DOHH2 (cell line): ENCODE measurements around the gene VIT.
"Not testable (repeated sequence)": the region's sequence is repeated elsewhere in the genome, so short reads cannot be mapped to it uniquely, and the experiment has no call there.

Source experiments
- H3F3A ChIP-seq: fragments of 200-600 bp; sonication (generic), shearing (Covaris generic); 2 replicates; pipeline ENCODE4 v1.6.0; 2016; ENCODE audit warnings: antibody characterized with exemption, mild to moderate bottlenecking; ENCODE audit not compliant: control insufficient read depth, insufficient read depth
- H3K27ac ChIP-seq: fragments of 200-600 bp; sonication (generic); 2 replicates; pipeline ENCODE4 v1.5.1; 2014; ENCODE audit warnings: low read depth, mild to moderate bottlenecking, low read length, moderate library complexity
- H3K27me3 ChIP-seq: fragments of 200-600 bp; sonication (generic); 2 replicates; pipeline ENCODE4 v1.6.1; 2014; ENCODE audit warnings: mild to moderate bottlenecking, low read length, mixed read lengths; ENCODE audit not compliant: control insufficient read depth
- H3K36me3 ChIP-seq: fragments of 200-600 bp; sonication (generic); 2 replicates; pipeline ENCODE4 v1.6.1; 2014; ENCODE audit warnings: mild to moderate bottlenecking, low read length, moderate library complexity, mixed read lengths; ENCODE audit not compliant: control insufficient read depth
- H3K4me1 ChIP-seq: fragments of 200-600 bp; sonication (generic); 2 replicates; pipeline ENCODE4 v1.6.1; 2014; ENCODE audit warnings: mild to moderate bottlenecking, low read length, mixed read lengths; ENCODE audit not compliant: control insufficient read depth
- H3K4me2 ChIP-seq: fragments of 200-600 bp; sonication (generic); 2 replicates; pipeline ENCODE4 v1.6.0; 2014; ENCODE audit warnings: mild to moderate bottlenecking, low read length, moderate library complexity
- H3K4me3 ChIP-seq: fragments of 200-600 bp; sonication (generic); 2 replicates; pipeline ENCODE4 v1.5.1; 2014; ENCODE audit warnings: mild to moderate bottlenecking, low read length, mixed read lengths
- H3K79me2 ChIP-seq: fragments of 200-600 bp; sonication (generic); 2 replicates; pipeline ENCODE4 v1.6.1; 2014; ENCODE audit warnings: mild to moderate bottlenecking, low read length, mixed read lengths; ENCODE audit not compliant: control insufficient read depth
- H3K9me2 ChIP-seq: fragments of 200-600 bp; sonication (generic); replicated peaks from 2 replicates; pipeline ENCODE4 v1.6.1; 2014; ENCODE audit warnings: mild to moderate bottlenecking, low read length, mixed read lengths; ENCODE audit not compliant: control insufficient read depth
- H3K9me3 ChIP-seq: fragments of 200-600 bp; sonication (generic); 2 replicates; pipeline ENCODE4 v1.6.1; 2014; ENCODE audit warnings: antibody characterized with exemption, low read length, mixed read lengths; ENCODE audit not compliant: control insufficient read depth, insufficient read depth
- H4K20me1 ChIP-seq: fragments of 200-600 bp; sonication (generic); 2 replicates; pipeline ENCODE4 v1.6.0; 2014; ENCODE audit warnings: low read depth, mild to moderate bottlenecking, antibody characterized with exemption, low read length, moderate library complexity; ENCODE audit not compliant: control insufficient read depth, insufficient read depth
- CTCF ChIP-seq: fragments of 200-600 bp; sonication (generic); IDR thresholded peaks from one replicate; pipeline ENCODE4 v1.5.1; 2014; ENCODE audit warnings: antibody characterized with exemption, mild to moderate bottlenecking, low read depth, low read length; ENCODE audit not compliant: poor library complexity, severe bottlenecking
- EZH2phosphoT487 ChIP-seq: fragments of 200-600 bp; sonication (generic); IDR thresholded peaks from 2 replicates; pipeline ENCODE4 v1.6.1; 2017; ENCODE audit warnings: borderline replicate concordance, mild to moderate bottlenecking, antibody characterized with exemption, low read length, moderate library complexity, mixed read lengths

The VIT gene

GRCh38 chr2:36683002-36683401 lies 13.5 kb upstream of the VIT start:
- H3F3A ChIP-seq, result no peaks in the 10 kb centered on the region; the same call in 1 of the 2 replicates
- H3K4me3 ChIP-seq, result no peak overlapping the region
- H3K79me2 ChIP-seq, result no peaks in the 10 kb centered on the region
- H3K4me1 ChIP-seq, result peaks cover under 1% of the 10 kb centered on the region; the same call in 1 of the 2 replicates
- no peaks in the 10 kb centered on the region for H4K20me1 ChIP-seq
- no peaks in the 10 kb centered on the region for H3K9me2 ChIP-seq
- TF ChIP-seq CTCF (no peak), EZH2phosphoT487 (no peak)
- no peak overlapping the region for H3K4me2 ChIP-seq
- H3K27me3 ChIP-seq, result peaks cover 6% of the 10 kb centered on the region
- no peaks in the 10 kb centered on the region for H3K36me3 ChIP-seq
- no peaks in the 10 kb centered on the region for H3K9me3 ChIP-seq
- H3K27ac ChIP-seq, result no peak overlapping the region

- not testable (repeated sequence) for H3K4me1 ChIP-seq, H3K4me2 ChIP-seq, H3K9me3 ChIP-seq, H3K27me3 ChIP-seq, H3K4me3 ChIP-seq, H4K20me1 ChIP-seq, H3F3A ChIP-seq, H3K36me3 ChIP-seq, H3K27ac ChIP-seq, H3K9me2 ChIP-seq, H3K79me2 ChIP-seq
These were observed 8.2 kb upstream of the VIT start for GRCh38 chr2:36688291-36688690.

GRCh38 chr2:36689013-36689412 lies 7.5 kb upstream of the VIT start:
- not testable (repeated sequence) for H3K36me3 ChIP-seq, H3K9me3 ChIP-seq, H3K4me2 ChIP-seq, H3K79me2 ChIP-seq, H3F3A ChIP-seq, H3K27ac ChIP-seq, H3K27me3 ChIP-seq, H3K4me1 ChIP-seq, H3K9me2 ChIP-seq, H4K20me1 ChIP-seq, H3K4me3 ChIP-seq

- Histone ChIP-seq H3K9me3 (no peaks in the 10 kb centered on the region), H3K9me2 (no peaks in the 10 kb centered on the region), H4K20me1 (no peaks in the 10 kb centered on the region), H3K4me3 (no peak overlapping the region), H3K79me2 (no peaks in the 10 kb centered on the region), H3K36me3 (no peaks in the 10 kb centered on the region), H3K27ac (no peak overlapping the region), H3K4me1 (no peaks in the 10 kb centered on the region), H3F3A (no peaks in the 10 kb centered on the region), H3K4me2 (no peak overlapping the region), H3K27me3 (no peaks in the 10 kb centered on the region)
- no peak for TF ChIP-seq CTCF
- no peak for TF ChIP-seq EZH2phosphoT487
These were observed 4.4 kb upstream of the VIT start for GRCh38 chr2:36692121-36692520.
